Esophagus squamous epithelium (tissue), 5 donors: ENCODE measurements around the gene MTX1. TPM values are rescaled to one million over a fixed set of nuclear protein-coding genes. Genes with fewer than 3 reads are reported as not detected.

Experiments
- DNase-seq: peaks from one replicate; lab custom pipeline; 2025; lab: John Stamatoyannopoulos, UW
- H3K27ac ChIP-seq, 4 donors: fragments of 200-600 bp; sonication (generic); one replicate each; pipeline ENCODE4 v1.5.1; 2016 to 2019; ENCODE audit warnings: mild to moderate bottlenecking in 1 of 4
- H3K27me3 ChIP-seq, 4 donors: fragments of 200-600 bp; sonication (generic); 1 replicate in 3 of 4; 2 replicates in 1 of 4; pipeline versions ENCODE4 v1.5.1 to v1.6.0; 2017 to 2021; ENCODE audit warnings: antibody characterized with exemption in 1 of 4
- H3K36me3 ChIP-seq, 3 donors: fragments of 200-600 bp; sonication (generic); one replicate each; pipeline ENCODE4 v1.5.1; 2016 to 2019
- H3K4me1 ChIP-seq, 3 donors: fragments of 200-600 bp; sonication (generic); one replicate each; pipeline ENCODE4 v1.5.1; 2017 to 2019
- H3K4me3 ChIP-seq, 4 donors: fragments of 200-600 bp; sonication (generic); 1 replicate in 3 of 4; 2 replicates in 1 of 4; pipeline ENCODE4 v1.5.1; 2016 to 2019; ENCODE audit warnings: mild to moderate bottlenecking in 2 of 4, moderate library complexity in 1 of 4
- H3K9me3 ChIP-seq, 3 donors: fragments of 200-600 bp; sonication (generic); one replicate each; pipeline ENCODE4 v1.5.1; 2016 to 2019
- CTCF ChIP-seq, 6 experiments: fragments of 450-650 bp in 4 of 6; fragments of 200-600 bp in 2 of 6; sonication (generic) in 2 of 6; IDR thresholded peaks; one replicate each; pipeline ENCODE4 v1.5.1; 2016 to 2019; ENCODE audit warnings: antibody characterized with exemption in 6 of 6, mild to moderate bottlenecking in 4 of 6, moderate library complexity in 4 of 6
- POLR2A ChIP-seq, 4 donors: fragments of 450-650 bp; IDR thresholded peaks; one replicate each; pipeline ENCODE4 v1.6.1; 2017; ENCODE audit warnings: antibody characterized with exemption in 4 of 4, mild to moderate bottlenecking in 4 of 4, moderate library complexity in 3 of 4
- WGBS, 2 donors: methylation state at CpG; one replicate each; pipeline ENCODE4 v1.1.5; 2018; 5-methylcytosine and 5-hydroxymethylcytosine counted together
- intact Hi-C: fragments of 100-400 bp; cut with DNase I; formaldehyde crosslinking; loops from one replicate; pipeline ENCODE4 v1.15.0; 2022
- total RNA-seq, 4 donors: library from RNA; depleted of rRNA; stranded (reverse); fragments of >200 nt; gene quantifications; one replicate each; pipeline ENCODE4 v1.1.0, GENCODE V29; 2016
- donor health status: DM: yes; HTN: yes; CAD: no.

The MTX1 gene
- total RNA-seq, 4 donors from 2014 or later: 34.0 to 59.1 (median 42.9) TPM

GRCh38 chr1:155173478-155174323, 34.8 kb upstream of the MTX1 start, which contains the start of gene TRIM46:
TSS of gene TRIM46 (plus strand) at chr1:155173849. CDS start at chr1:155173967, 118 bp downstream.
- intact Hi-C loops: no loop called here
- peaks cover 0 to 24% (median 13%) of the 10 kb centered on the region in 3 donors for H3K36me3 ChIP-seq
- H3K9me3 ChIP-seq: no peaks in the 10 kb centered on the region
- H3K27ac ChIP-seq: peak within 1 kb of the TSS; percentile 92 to 99 (median 96)
- WGBS, 2 donors: 1 to 3% methylated on average over 20 to 31 of the region's 38 CpGs
- H3K4me1 ChIP-seq: peaks cover 25 to 58% (median 28%) of the 10 kb centered on the region in 3 donors
- no peak for DNase-seq
- H3K4me3 ChIP-seq: peak within 1 kb of the TSS; percentile 82 to 96 (median 94)
- TF ChIP-seq POLR2A (IDR thresholded peaks at IDR 0.05) (no peak), CTCF (IDR thresholded peaks at IDR 0.05) (peak in 1 of 6 experiments; percentile 0)
- peaks cover 0 to 27% (median 0%) of the 10 kb centered on the region in 4 donors for H3K27me3 ChIP-seq

GRCh38 chr1:155174324-155175280, 33.9 kb upstream of the MTX1 start:
- peak overlapping the region in 3 of 4 donors; percentile 92 to 96 (median 95) for H3K4me3 ChIP-seq
- DNase-seq: no peak

GRCh38 chr1:155175281-155175926, 33.1 kb upstream of the MTX1 start:
- Histone ChIP-seq H3K27ac (no peak overlapping the region), H3K27me3 (peaks cover 0 to 27% (median 0%) of the 10 kb centered on the region in 4 donors), H3K4me3 (no peak overlapping the region), H3K36me3 (peaks cover 0 to 7% (median 0%) of the 10 kb centered on the region in 3 donors), H3K4me1 (peaks cover 25 to 58% (median 28%) of the 10 kb centered on the region in 3 donors), H3K9me3 (no peaks in the 10 kb centered on the region)
- no peak for TF ChIP-seq POLR2A (IDR thresholded peaks at IDR 0.05)
- TF ChIP-seq CTCF (IDR thresholded peaks at IDR 0.05): no peak
- intact Hi-C loops: no loop called here
- DNase-seq: no peak
- WGBS, 2 donors: 78 to 89% methylated on average over 3 to 4 of the region's 12 CpGs

More at GRCh38 chr1:155174324-155175280, 33.9 kb upstream of the MTX1 start:
- TF ChIP-seq CTCF (IDR thresholded peaks at IDR 0.05) (no peak), POLR2A (IDR thresholded peaks at IDR 0.05) (no peak)
- Histone ChIP-seq H3K9me3 (no peaks in the 10 kb centered on the region), H3K36me3 (peaks cover 0 to 15% (median 4%) of the 10 kb centered on the region in 3 donors), H3K27ac (peak overlapping the region in 2 of 4 donors; percentile 28 to 33), H3K4me1 (peaks cover 25 to 58% (median 28%) of the 10 kb centered on the region in 3 donors), H3K27me3 (peaks cover 0 to 27% (median 0%) of the 10 kb centered on the region in 4 donors)
- WGBS, 2 donors: 17 to 25% methylated on average over 14 to 24 of the region's 35 CpGs
- intact Hi-C loops: no loop called here

GRCh38 chr1:155175927-155176371, 32.5 kb upstream of the MTX1 start:
- Histone ChIP-seq H3K27me3 (peaks cover 0 to 27% (median 0%) of the 10 kb centered on the region in 4 donors), H3K36me3 (peaks cover 0 to 1% (median 0%) of the 10 kb centered on the region in 3 donors), H3K9me3 (no peaks in the 10 kb centered on the region), H3K27ac (no peak overlapping the region), H3K4me1 (peaks cover 25 to 61% (median 28%) of the 10 kb centered on the region in 3 donors), H3K4me3 (no peak overlapping the region)
- TF ChIP-seq POLR2A (IDR thresholded peaks at IDR 0.05) (no peak), CTCF (IDR thresholded peaks at IDR 0.05) (no peak)
- 57 to 92% methylated on average over 1 to 4 of the region's 9 CpGs for WGBS, 2 donors
- DNase-seq: no peak
- intact Hi-C loops: no loop called here
